ENCODE measurements around the gene APBA1. TPM values are rescaled to one million over a fixed set of nuclear protein-coding genes. Genes with fewer than 3 reads are reported as not detected.
"Not testable (repeated sequence)": the region's sequence is repeated elsewhere in the genome, so short reads cannot be mapped to it uniquely, and the experiment has no call there.

Gene APBA1
- total RNA-seq, 1 donor from 2014 or later: under 0.01 TPM

GRCh38 chr9:69603656-69604055, 68.5 kb downstream of the APBA1 start:
- no peak for FAIRE-seq
- no peaks in the 10 kb centered on the region for H3K36me3 ChIP-seq (ENCODE audit: control insufficient read depth, insufficient read depth, low read length)

GRCh38 chr9:69602773-69603172, 69.4 kb downstream of the APBA1 start:
- Histone ChIP-seq H3K27me3 (ENCODE audit: control insufficient read depth, insufficient read depth, low read length) (no peaks in the 10 kb centered on the region), H3K4me3 (ENCODE audit: low read depth, low read length) (no peak overlapping the region), H3K36me3 (ENCODE audit: control insufficient read depth, insufficient read depth, low read length) (no peaks in the 10 kb centered on the region)
- TF ChIP-seq, protein P1, sequence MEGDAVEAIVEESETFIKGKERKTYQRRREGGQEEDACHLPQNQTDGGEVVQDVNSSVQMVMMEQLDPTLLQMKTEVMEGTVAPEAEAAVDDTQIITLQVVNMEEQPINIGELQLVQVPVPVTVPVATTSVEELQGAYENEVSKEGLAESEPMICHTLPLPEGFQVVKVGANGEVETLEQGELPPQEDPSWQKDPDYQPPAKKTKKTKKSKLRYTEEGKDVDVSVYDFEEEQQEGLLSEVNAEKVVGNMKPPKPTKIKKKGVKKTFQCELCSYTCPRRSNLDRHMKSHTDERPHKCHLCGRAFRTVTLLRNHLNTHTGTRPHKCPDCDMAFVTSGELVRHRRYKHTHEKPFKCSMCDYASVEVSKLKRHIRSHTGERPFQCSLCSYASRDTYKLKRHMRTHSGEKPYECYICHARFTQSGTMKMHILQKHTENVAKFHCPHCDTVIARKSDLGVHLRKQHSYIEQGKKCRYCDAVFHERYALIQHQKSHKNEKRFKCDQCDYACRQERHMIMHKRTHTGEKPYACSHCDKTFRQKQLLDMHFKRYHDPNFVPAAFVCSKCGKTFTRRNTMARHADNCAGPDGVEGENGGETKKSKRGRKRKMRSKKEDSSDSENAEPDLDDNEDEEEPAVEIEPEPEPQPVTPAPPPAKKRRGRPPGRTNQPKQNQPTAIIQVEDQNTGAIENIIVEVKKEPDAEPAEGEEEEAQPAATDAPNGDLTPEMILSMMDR (IDR thresholded peaks at IDR 0.05; ENCODE audit: insufficient read depth, low read length, severe bottlenecking): no peak
- DNase-seq (ENCODE audit: low read depth) (no peak), FAIRE-seq (no peak)

More at GRCh38 chr9:69603656-69604055, 68.5 kb downstream of the APBA1 start:
- TF ChIP-seq, protein P1 (IDR thresholded peaks at IDR 0.05; ENCODE audit: insufficient read depth, low read length, severe bottlenecking): no peak
- no peak for DNase-seq (ENCODE audit: low read depth)
- H3K4me3 ChIP-seq (ENCODE audit: low read depth, low read length): no peak overlapping the region
- H3K27me3 ChIP-seq (ENCODE audit: control insufficient read depth, insufficient read depth, low read length): no peaks in the 10 kb centered on the region

DNA sequence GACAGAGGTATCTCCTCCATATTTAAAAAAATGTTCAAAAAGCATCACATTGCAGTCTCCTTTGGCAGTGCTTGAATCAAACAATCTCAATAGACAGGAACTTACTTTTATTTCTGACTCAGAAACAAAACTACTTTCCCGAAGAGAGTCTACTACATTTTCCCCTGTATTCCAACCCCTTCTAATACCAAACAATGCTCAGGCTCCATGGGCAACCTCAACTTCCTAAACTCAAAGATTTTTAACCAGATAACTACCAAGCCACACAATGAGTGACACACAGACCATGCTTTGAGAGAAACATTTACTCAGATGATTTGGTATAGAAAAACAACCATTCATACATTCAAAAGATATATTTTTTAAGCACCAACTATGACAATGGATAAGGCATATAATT, 70.5 kb downstream of the APBA1 start:
- Histone ChIP-seq H3K36me3 (ENCODE audit: control insufficient read depth, insufficient read depth, low read length) (no peaks in the 10 kb centered on the region), H3K27me3 (ENCODE audit: control insufficient read depth, insufficient read depth, low read length) (no peaks in the 10 kb centered on the region), H3K4me3 (ENCODE audit: low read depth, low read length) (no peak overlapping the region)
- no peak for DNase-seq (ENCODE audit: low read depth)
- FAIRE-seq: no peak
- TF ChIP-seq, protein P1 (IDR thresholded peaks at IDR 0.05; ENCODE audit: insufficient read depth, low read length, severe bottlenecking): no peak

DNA sequence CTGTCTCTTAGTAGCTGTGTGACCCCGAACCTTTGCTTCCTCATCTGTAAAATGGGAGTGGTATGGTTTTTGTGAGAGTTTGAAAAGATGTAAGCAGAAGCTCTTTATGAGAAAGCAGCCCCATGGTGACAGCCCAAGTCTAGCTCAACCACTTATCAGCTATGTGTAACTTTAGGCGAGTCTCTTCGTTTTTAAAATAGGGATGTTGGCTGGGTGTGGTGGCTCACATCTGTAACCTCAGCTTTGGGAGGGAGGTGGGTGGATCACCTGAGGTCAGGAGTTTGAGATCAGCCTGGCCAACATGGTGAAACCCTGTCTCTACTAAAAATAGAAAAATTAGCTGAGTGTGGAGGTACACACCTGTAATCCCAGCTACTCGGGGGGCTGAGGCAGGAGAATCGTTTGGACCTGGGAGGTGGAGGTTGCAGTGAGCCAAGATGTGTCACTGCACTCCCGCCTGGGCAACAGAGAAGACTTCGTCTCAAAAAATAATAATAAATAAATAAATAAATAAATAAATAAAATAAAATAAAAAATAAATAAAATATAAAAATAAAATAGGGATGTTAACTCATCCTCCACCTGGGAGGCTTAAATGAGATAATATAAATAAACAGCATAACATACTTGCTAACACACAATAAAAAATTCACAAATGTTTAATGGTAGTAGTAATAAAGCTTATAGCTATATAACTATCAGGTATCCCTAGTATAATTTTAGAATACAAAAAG, 71.7 kb downstream of the APBA1 start:
- Histone ChIP-seq H3K4me3 (ENCODE audit: low read depth, low read length) (no peak overlapping the region), H3K27me3 (ENCODE audit: control insufficient read depth, insufficient read depth, low read length) (no peaks in the 10 kb centered on the region), H3K36me3 (ENCODE audit: control insufficient read depth, insufficient read depth, low read length) (no peaks in the 10 kb centered on the region)
- TF ChIP-seq, protein P1 (IDR thresholded peaks at IDR 0.05; ENCODE audit: insufficient read depth, low read length, severe bottlenecking): no peak
- DNase-seq (ENCODE audit: low read depth): no peak
- no peak for FAIRE-seq

- TF ChIP-seq, protein P1 (IDR thresholded peaks at IDR 0.05; ENCODE audit: insufficient read depth, low read length, severe bottlenecking): no peak
- no peak for FAIRE-seq
These were observed 72.8 kb downstream of the APBA1 start for GRCh38 chr9:69599232-69599971.

DNA sequence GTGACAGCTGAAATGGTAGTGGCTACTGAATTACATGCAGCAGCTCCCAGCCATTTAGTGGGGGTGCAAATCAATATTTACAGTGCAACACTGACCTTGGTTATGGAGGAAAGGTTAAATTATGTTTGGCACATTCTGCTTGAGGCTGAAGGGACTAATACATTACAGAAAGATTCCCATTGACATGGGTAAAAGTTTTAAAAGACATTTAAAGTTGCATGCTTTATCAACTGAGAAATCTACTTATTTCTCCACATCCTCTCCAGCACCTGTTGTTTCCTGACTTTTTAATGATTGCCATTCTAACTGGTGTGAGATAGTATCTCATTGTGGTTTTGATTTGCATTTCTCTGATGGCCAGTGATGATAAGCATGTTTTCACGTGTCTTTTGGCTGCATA, 75.3 kb downstream of the APBA1 start:
- not testable (repeated sequence) for H3K4me3 ChIP-seq (ENCODE audit: low read depth, low read length); H3K36me3 ChIP-seq (ENCODE audit: control insufficient read depth, insufficient read depth, low read length); H3K27me3 ChIP-seq (ENCODE audit: control insufficient read depth, insufficient read depth, low read length); FAIRE-seq; DNase-seq (ENCODE audit: low read depth)

More at GRCh38 chr9:69599232-69599971, 72.8 kb downstream of the APBA1 start:
- DNase-seq (ENCODE audit: low read depth): peak; percentile 18
- Histone ChIP-seq H3K27me3 (ENCODE audit: control insufficient read depth, insufficient read depth, low read length) (no peaks in the 10 kb centered on the region), H3K4me3 (ENCODE audit: low read depth, low read length) (no peak overlapping the region), H3K36me3 (ENCODE audit: control insufficient read depth, insufficient read depth, low read length) (no peaks in the 10 kb centered on the region)

All from bronchial epithelial cell (primary cell).